ENCODE data around the gene TULP3. TPM values are rescaled to one million over a fixed set of nuclear protein-coding genes. Genes with fewer than 3 reads are reported as not detected.
A peak's percentile ranks its signal among the peaks of the same experiment; 100 is the strongest.

Gene TULP3
- total and polyA plus RNA-seq, 2 of the 8 experiments (the other 6 are each of a cell fraction or from before 2014, with no cell fraction given) = 18.4 to 21.2 TPM

- H3K14ac ChIP-seq (ENCODE audit: insufficient read length) = no peak overlapping the region
- ChIA-PET POLR2A (ENCODE audit: partially characterized antibody) (interaction anchor here (0.9 to 6.1 kb wide), 18 partner anchors 8 to 299 kb away, joined by 3 to 37 read pairs (median 4); partner anchors contain the start of gene TULP3), CTCF (ENCODE audit: partially characterized antibody) (interaction anchor here (0.9 to 1.8 kb wide), 10 partner anchors 12 to 108 kb away, joined by 3 to 6 read pairs (median 4); no protein-coding TSS in a partner anchor)
- no peak overlapping the region for H3K56ac ChIP-seq (replicated peaks; ENCODE audit: insufficient read length, low read depth, low read length)
- H2BK120ac ChIP-seq (replicated peaks; ENCODE audit: low read depth, low read length) = no peak overlapping the region
- H2AK5ac ChIP-seq (ENCODE audit: low read depth, low read length) = 0 out of 2 replicates have a peak overlapping the region, but pooled peaks have one; percentile 24
- H3K4me3 ChIP-seq (ENCODE audit: extremely low read depth in 1 of 4, insufficient read depth in 2 of 4, low read depth in 3 of 4, low read length in 4 of 4) = peak overlapping the region; percentile 58 to 87 (median 72); a peak in 7 of 8 replicates
- peaks cover 10% of the 10 kb centered on the region; the same call in 1 of the 2 replicates for H3K79me1 ChIP-seq (ENCODE audit: low read depth, low read length)
- peaks cover 5 to 11% of the 10 kb centered on the region in 2 experiments for H4K20me1 ChIP-seq (replicated peaks in 1 of 2; ENCODE audit: control insufficient read depth in 1 of 2, insufficient read depth in 2 of 2, low read length in 2 of 2)
- H3K18ac ChIP-seq (ENCODE audit: extremely low read depth, low read length) = peak overlapping the region; percentile 60
- WGBS, 2 experiments (ENCODE audit: extremely low coverage in 1 of 2, insufficient coverage in 1 of 2, insufficient read length in 1 of 2, insufficient replicate concordance in 2 of 2, low coverage in 1 of 2, low lambda C conversion rate in 2 of 2, missing lambda C conversion rate in 1 of 2) = 53% methylated on average over 5 of the region's 5 CpGs; no CpG with 5 or more reads in 1 of the 2 experiments
- H4K91ac ChIP-seq (replicated peaks; ENCODE audit: insufficient read length, low read length) = no peak overlapping the region
- FAIRE-seq (no peak), DNase-seq (ENCODE audit: low read depth in 1 of 2, low spot score in 2 of 2) (no peak)
- H3K4me1 ChIP-seq (replicated peaks in 1 of 4; ENCODE audit: control insufficient read depth in 3 of 4, insufficient read depth in 4 of 4, low read length in 3 of 4) = peaks cover 11 to 42% (median 22%) of the 10 kb centered on the region in 4 experiments
- H3K27ac ChIP-seq (ENCODE audit: low read depth, low read length) = no peak overlapping the region
- no peak overlapping the region for H3K4ac ChIP-seq (replicated peaks; ENCODE audit: insufficient read length, low read depth, low read length)
- peaks cover 0 to 6% (median 3%) of the 10 kb centered on the region in 4 experiments; a peak in 3 of 7 replicates for H3K27me3 ChIP-seq (replicated peaks in 1 of 4; ENCODE audit: control insufficient read depth in 3 of 4, extremely low read depth in 1 of 4, insufficient read depth in 3 of 4, low read length in 3 of 4)
- H2BK12ac ChIP-seq (ENCODE audit: low read depth, low read length) = no peak overlapping the region
- H4K5ac ChIP-seq (ENCODE audit: insufficient read length, low read depth, low read length) = no peak overlapping the region
- peaks cover 25 to 68% of the 10 kb centered on the region in 2 experiments for H3K79me2 ChIP-seq (ENCODE audit: control insufficient read depth in 1 of 2, insufficient read depth in 2 of 2, low read length in 2 of 2)
- peak overlapping the region; percentile 97 to 99 for H3K4me2 ChIP-seq (ENCODE audit: insufficient read depth in 1 of 2, low read depth in 2 of 2, low read length in 2 of 2)
- peak overlapping the region; percentile 48; the same call in 1 of the 2 replicates for H2BK20ac ChIP-seq (ENCODE audit: low read length)
- H2AFZ ChIP-seq (ENCODE audit: low read length) = no peak overlapping the region
- no peak overlapping the region for H4K8ac ChIP-seq (ENCODE audit: extremely low read depth, insufficient read depth, low read length)
- peaks cover 27% of the 10 kb centered on the region for H3K23me2 ChIP-seq (ENCODE audit: low read depth, low read length)
- H2BK15ac ChIP-seq (ENCODE audit: low read length) = 0 out of 2 replicates have a peak overlapping the region, but pooled peaks have one; percentile 46
- H3K23ac ChIP-seq (ENCODE audit: insufficient read length) = no peak overlapping the region
- 0 out of 2 replicates have a peak overlapping the region, but pooled peaks have one; percentile 82 for H2BK5ac ChIP-seq (ENCODE audit: low read depth, low read length)
- H3K9ac ChIP-seq (replicated peaks in 1 of 4; ENCODE audit: extremely low read depth in 1 of 4, low read depth in 3 of 4, low read length in 3 of 4) = no peak overlapping the region
- H3K36me3 ChIP-seq (ENCODE audit: control insufficient read depth in 2 of 4, insufficient read depth in 4 of 4, low read length in 3 of 4) = peaks cover 0 to 6% (median 0%) of the 10 kb centered on the region in 4 experiments; a peak in 1 of 8 replicates
- H3K9me3 ChIP-seq (ENCODE audit: insufficient read depth in 2 of 2, low read depth in 1 of 2, low read length in 1 of 2) = no peaks in the 10 kb centered on the region
- TF ChIP-seq TAF1 (IDR thresholded peaks at IDR 0.05; ENCODE audit: low read depth, low read length) = no peak
- TF ChIP-seq JUN (IDR thresholded peaks at IDR 0.05; ENCODE audit: low read depth, low read length) = no peak
- no peak for TF ChIP-seq PHF8 (conservative IDR thresholded peaks at IDR 0.05; ENCODE audit: low read depth, low read length)
- TF ChIP-seq GTF2F1 (IDR thresholded peaks at IDR 0.05; ENCODE audit: borderline replicate concordance, low read depth, low read length) = no peak
- TF ChIP-seq RBBP5 (IDR thresholded peaks at IDR 0.05; ENCODE audit: borderline replicate concordance, low read depth, low read length) = no peak
- no peak for TF ChIP-seq CREB1 (IDR thresholded peaks at IDR 0.05)
- no peak for TF ChIP-seq TAF7 (optimal IDR thresholded peaks at IDR 0.05; ENCODE audit: borderline replicate concordance, low read depth, low read length)
- no peak for TF ChIP-seq CTBP2 (IDR thresholded peaks at IDR 0.05; ENCODE audit: borderline replicate concordance, insufficient read depth, insufficient read length, low read length)
- TF ChIP-seq TCF12 (IDR thresholded peaks at IDR 0.05; ENCODE audit: low read depth, low read length) = no peak
- TF ChIP-seq SP2 (IDR thresholded peaks at IDR 0.05; ENCODE audit: low read length) = no peak
- no peak for TF ChIP-seq SUZ12 (IDR thresholded peaks at IDR 0.05; ENCODE audit: low read length)
- no peak for TF ChIP-seq E2F6 (IDR thresholded peaks at IDR 0.05)
- no peak for TF ChIP-seq CBX8 (IDR thresholded peaks at IDR 0.05; ENCODE audit: borderline replicate concordance, low read depth, low read length)
Observed at GRCh38 chr12:2961705-2962104, 71.0 kb downstream of the TULP3 start.
